SHP77 (cell line): Measurements from ENCODE around the gene SARDH.
"Not testable (repeated sequence)": the region's sequence is repeated elsewhere in the genome, so short reads cannot be mapped to it uniquely, and the experiment has no call there.

Experiments
- DNase-seq, 2 experiments: peaks; one replicate each; lab custom pipeline; 2025; lab: John Stamatoyannopoulos, UW

The SARDH gene

GRCh38 chr9:133777068-133777791, 39.1 kb upstream of the SARDH start:
- no peak for DNase-seq

GRCh38 chr9:133775951-133776905, 38.1 kb upstream of the SARDH start:
- no peak for DNase-seq

GRCh38 chr9:133775291-133775690, 37.1 kb upstream of the SARDH start:
- no peak for DNase-seq

DNA sequence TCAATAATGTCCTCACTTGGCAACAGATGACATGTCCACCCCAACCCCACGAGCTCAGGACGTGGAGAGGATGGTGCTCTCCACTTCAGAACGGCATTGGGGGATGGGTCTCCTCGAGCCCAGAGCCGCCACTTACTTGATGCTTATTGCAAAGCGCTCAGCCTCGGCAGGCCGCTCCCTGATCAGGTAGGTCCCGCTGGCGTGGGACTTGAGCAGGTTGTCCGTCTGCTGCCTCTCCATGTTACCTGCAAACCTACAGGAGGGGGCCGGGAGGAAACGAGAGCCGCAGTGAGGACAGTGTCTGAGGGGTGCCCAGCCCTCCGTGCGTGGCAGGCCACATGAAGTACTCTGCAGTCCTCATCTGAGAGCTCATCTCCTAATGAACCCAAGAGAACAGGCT, 36.6 kb upstream of the SARDH start:
- no peak for DNase-seq

- no peak for DNase-seq
Measured at GRCh38 chr9:133773889-133774655, 35.9 kb upstream of the SARDH start.

- DNase-seq = no peak
Measured at GRCh38 chr9:133772581-133772980, 34.4 kb upstream of the SARDH start.

DNA sequence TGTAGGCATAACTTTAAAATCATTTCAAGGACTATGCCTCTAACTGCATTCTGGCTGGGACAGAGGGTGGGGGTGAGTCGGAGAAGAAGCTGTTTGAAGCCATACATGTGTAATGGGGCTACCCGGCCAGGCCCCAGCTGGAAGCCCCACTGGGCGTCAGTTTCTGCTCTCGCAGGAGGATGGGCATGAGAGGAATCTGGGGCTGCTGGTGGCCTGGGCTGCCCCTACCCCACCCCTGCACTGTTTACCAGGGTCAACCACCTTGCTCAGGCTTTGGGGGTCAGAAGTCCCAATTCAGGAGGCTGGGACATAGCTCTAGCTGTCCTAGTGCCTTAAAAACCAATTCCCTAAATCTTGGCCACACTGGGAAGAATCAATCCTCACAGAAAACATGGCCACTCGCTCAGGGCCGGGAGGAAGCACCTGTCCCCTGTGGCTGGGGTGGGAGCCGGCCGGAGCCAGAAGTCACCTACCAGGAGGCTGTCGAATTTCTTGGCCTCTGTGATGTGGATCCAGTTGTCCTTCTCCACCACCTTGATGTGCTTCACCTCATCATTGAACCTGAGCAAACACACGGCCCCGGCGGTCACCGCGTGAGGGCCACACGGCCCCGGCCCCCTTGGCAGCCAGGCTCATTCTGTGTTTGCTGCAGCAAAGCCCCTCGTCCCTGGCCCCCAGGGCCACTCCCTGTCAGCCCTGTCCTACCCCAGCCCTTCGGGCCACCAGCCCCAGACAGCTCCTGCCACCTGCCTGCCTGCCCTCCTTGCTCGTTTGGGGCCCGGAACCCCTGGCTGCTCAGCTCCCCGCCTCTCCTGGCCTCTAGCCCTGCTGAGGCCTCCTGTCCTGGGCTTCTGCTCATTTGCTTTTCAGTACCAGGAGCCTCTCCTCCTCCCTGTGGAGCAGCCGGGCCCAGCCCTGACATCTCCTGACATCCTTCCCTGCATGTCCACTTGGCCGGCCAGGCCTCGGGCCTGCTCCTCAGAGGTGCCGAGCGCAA, 33.6 kb upstream of the SARDH start:
- no peak for DNase-seq

GRCh38 chr9:133770076-133770777, 32.1 kb upstream of the SARDH start:
- no peak for DNase-seq

DNA sequence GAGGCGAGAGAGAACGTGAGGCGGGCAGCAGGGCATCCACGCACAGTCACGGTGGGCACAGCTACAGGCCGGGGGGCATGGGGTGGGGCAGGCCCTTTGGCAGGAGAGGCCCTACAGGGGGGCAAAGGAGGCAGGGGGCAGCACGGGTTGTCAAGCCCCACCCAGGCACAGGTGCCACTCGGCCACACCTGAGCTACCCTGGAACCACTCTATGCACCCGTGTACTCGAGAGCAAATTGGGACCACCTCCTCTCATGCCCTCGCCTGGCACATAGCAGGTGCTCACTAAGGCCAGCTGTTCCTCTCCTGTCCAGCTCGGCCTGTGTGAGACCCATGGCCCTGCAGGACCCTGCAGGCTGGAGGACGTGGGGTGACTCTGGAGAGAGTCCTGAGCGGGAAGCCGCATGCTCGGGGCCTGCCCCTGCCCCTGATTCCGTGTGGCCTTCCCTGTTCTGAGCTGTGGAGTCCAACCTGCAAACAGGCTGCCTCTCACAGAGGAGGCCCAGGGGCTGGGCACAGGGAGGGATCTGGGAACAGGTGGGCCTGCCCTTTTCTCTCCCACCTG, 31.4 kb upstream of the SARDH start:
- no peak for DNase-seq

- DNase-seq = peak in 1 of 2 experiments; percentile 24
Measured at GRCh38 chr9:133768859-133769510, 30.8 kb upstream of the SARDH start.

DNA sequence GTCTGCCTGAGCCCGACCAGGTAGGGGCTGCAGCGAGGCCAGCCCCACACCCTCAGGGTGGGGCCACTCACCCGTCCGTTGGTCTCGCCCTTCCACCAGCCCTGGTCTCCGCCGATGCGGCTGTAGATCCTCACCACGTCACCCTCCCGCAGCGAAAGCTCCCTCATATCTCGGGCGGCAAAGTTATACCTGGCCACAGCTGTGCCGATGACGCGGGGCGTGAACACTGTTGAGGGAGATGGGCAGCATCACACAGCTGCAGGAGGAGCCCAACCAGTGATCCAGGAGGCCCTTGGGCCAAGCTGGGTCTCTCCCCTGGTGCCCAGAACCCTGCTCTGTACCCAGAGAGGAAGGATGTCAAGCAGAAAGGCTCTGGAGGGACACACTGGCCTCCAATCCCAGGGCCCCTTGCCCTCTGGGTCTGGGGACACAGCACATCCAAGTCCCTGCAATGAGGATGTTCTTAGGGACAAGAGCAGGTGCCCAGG, 30.3 kb upstream of the SARDH start:
- DNase-seq = no peak

- DNase-seq = no peak
Measured at GRCh38 chr9:133767625-133768024, 29.5 kb upstream of the SARDH start.

DNA sequence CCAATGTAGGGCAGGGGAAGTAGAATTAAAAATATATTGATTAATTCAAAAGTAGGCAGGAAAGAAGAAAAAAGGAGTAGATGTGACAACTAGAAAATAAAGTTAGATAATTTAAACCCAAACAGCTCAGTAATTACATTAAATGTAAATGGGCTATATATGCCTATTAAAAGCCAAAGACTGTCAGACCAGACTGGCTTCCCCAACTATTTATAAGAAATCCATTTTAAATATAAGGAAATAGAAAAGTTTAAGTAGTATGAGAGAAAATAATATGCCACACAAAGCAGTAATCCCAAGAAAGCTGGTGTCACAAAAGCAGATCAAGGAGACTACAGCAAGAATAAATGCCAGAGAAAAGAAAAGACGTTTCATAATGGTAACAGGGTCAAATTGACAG, 28.9 kb upstream of the SARDH start:
- no peak for DNase-seq

GRCh38 chr9:133766234-133766633, 28.1 kb upstream of the SARDH start:
- not testable (repeated sequence) for DNase-seq

- DNase-seq = no peak
Measured at GRCh38 chr9:133763272-133764183, 25.4 kb upstream of the SARDH start.

GRCh38 chr9:133762488-133763271, 24.5 kb upstream of the SARDH start:
- DNase-seq = no peak

DNA sequence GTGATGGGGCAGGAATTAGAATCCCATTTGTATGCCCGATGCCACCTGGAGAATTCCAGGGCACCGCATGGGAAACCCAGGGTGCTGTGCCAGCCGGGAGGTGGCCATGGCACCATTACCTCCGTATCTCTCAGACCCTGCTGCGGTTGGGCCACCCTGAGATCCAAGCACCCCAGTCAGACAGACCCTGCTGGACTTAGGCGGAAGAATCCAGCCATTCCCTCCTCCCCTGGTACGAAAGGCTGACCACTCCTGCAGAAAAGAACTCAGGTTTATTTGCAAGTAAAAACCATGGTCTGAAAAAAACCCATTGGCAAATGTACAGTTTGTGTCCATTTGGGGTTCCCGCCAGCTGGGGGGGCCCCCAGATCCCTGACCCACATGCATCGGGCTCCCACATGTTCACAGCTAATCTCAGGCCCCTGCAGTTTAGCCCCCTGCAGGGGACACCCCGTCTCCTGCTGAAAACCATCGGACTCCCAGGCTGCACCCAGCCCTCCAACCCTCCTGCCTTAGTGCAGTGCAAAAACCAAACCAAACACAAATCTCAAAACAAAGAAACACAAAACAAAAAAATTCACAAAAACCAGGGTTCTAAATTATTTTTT, 23.6 kb upstream of the SARDH start:
- DNase-seq = no peak
